Astrocyte of the spinal cord (primary cell): ENCODE data around the gene HABP2.

Experiments used
- DNase-seq: peaks from one replicate; pipeline ENCODE4 v3.0.0; 2011; ENCODE audit warnings: low read depth, low spot score
- H3K4me3 ChIP-seq: 2 replicates; pipeline ENCODE4 v1.5.1; 2011; ENCODE audit warnings: low read depth, mild to moderate bottlenecking, low read length, moderate library complexity
- in situ Hi-C: cut with HindIII; loops from 2 replicates; pipeline ENCODE4 v1.10.0; 2017; ENCODE audit warnings: low sequenced_read_pairs
- TF ChIP-seq, protein P1 (sequence below): IDR thresholded peaks from 2 replicates; pipeline ENCODE4 v1.5.1; 2012; ENCODE audit warnings: low read depth, mild to moderate bottlenecking, low read length, inconsistent platforms

The HABP2 gene

GRCh38 chr10:113532724-113533123, 20.1 kb upstream of the HABP2 start:
- TF ChIP-seq, protein P1, sequence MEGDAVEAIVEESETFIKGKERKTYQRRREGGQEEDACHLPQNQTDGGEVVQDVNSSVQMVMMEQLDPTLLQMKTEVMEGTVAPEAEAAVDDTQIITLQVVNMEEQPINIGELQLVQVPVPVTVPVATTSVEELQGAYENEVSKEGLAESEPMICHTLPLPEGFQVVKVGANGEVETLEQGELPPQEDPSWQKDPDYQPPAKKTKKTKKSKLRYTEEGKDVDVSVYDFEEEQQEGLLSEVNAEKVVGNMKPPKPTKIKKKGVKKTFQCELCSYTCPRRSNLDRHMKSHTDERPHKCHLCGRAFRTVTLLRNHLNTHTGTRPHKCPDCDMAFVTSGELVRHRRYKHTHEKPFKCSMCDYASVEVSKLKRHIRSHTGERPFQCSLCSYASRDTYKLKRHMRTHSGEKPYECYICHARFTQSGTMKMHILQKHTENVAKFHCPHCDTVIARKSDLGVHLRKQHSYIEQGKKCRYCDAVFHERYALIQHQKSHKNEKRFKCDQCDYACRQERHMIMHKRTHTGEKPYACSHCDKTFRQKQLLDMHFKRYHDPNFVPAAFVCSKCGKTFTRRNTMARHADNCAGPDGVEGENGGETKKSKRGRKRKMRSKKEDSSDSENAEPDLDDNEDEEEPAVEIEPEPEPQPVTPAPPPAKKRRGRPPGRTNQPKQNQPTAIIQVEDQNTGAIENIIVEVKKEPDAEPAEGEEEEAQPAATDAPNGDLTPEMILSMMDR: no peak
- in situ Hi-C loops: no loop called here
- H3K4me3 ChIP-seq: no peak overlapping the region
- DNase-seq: no peak

GRCh38 chr10:113533801-113534200, 19.1 kb upstream of the HABP2 start:
- no peak for DNase-seq
- in situ Hi-C loops: no loop called here
- no peak overlapping the region for H3K4me3 ChIP-seq
- TF ChIP-seq, protein P1: no peak

DNA sequence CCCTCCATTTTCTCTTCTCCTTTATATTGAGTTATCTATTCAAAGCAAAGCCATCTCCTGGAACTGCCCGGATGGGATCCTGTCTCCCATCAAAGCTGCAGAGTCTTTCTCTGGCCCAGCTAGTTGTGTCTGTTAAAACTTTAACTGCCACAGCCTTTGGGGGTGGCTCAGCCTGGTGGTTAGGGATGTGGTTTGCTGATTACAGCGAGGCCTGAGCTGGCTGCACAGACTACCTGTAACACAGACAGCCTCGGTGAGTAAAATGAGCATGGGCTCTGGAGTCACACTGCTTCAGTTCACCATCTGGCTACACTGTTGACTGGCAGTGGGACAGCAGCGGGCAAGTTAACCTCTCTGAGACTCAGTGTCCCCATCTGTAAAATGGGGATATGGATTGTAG, 18.4 kb upstream of the HABP2 start:
- in situ Hi-C loops: no loop called here
- no peak for DNase-seq
- TF ChIP-seq, protein P1: no peak
- no peak overlapping the region for H3K4me3 ChIP-seq

GRCh38 chr10:113537672-113538071, 15.2 kb upstream of the HABP2 start:
- DNase-seq: no peak
- no peak overlapping the region for H3K4me3 ChIP-seq
- TF ChIP-seq, protein P1: no peak
- in situ Hi-C loops: no loop called here

DNA sequence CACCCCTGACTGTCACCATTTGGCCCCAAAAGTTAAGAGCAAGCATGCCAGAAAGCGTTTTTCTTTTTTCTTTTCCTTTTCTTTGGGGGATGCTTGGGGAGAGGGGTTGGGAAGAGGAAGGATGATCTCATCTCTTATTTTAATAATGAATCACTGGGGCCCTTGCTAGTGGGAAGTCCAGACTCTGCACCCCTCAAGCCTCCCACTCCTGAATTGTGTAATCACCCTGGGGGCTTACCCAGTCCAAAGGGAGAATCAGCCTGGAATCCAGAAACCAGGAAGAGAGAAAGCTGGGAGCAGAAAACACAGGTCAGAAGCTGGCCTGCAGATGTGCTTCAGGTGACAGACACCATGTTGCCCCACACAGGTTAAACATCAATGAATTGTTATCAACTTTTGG, 14.7 kb upstream of the HABP2 start:
- no peak for DNase-seq
- in situ Hi-C loops: no loop called here
- TF ChIP-seq, protein P1: no peak

DNA sequence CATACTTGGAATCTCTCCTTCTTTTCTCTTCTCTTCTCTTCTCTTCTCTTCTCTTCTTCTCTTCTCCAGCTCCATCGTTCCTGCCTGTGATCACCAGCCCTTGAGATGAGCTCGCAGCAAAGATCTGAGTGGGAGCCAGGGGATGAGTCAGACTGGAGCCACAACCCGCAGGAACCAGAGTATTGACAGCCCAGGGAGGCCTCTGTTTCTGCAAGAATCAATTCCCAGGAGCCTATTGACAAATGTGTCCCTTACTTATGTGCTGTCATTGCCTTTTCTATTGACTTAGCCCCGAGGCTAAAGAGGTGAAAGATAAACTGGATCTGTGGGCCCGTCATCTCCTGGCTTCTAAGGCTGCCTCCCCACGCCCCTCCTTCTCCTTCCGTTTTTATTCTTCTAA, 13.1 kb upstream of the HABP2 start:
- DNase-seq: peak; percentile 24
- H3K4me3 ChIP-seq: no peak overlapping the region
- in situ Hi-C loops: no loop called here
- TF ChIP-seq, protein P1: no peak

More for the DNA sequence above, 14.7 kb upstream of the HABP2 start:
- H3K4me3 ChIP-seq: no peak overlapping the region
